ENCODE data around the gene VPS37C. TPM values are rescaled to one million over a fixed set of nuclear protein-coding genes. Genes with fewer than 3 reads are reported as not detected.

Gene VPS37C
- total RNA-seq, 1 experiment from 2014 or later: 19.0 TPM

DNA sequence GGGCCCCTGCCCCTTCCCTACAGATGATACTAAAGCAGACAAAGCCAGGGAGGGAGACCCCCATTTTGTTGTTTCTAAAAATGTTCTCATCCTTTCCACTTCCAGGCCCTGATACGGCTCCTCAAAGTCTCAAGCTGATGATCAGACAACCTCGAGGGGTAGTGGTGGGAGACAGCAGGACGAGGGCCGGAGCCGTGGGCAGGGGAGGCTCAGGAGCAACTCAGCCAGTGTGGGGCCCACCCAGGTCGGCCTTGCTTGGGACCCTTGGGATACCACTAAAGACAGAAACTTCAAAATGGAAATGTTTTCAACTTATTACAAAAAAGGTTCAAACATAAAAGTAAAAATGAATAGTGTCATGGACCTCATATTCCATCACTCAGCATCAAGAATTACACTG, 15.2 kb upstream of the VPS37C start:
- no peak overlapping the region for H2BK5ac ChIP-seq (ENCODE audit: insufficient read length, low read length)
- no peak overlapping the region for H3K4ac ChIP-seq (ENCODE audit: low read depth, low read length)
- H3K18ac ChIP-seq (ENCODE audit: insufficient read length, low read depth, low read length): no peak overlapping the region
- no peak overlapping the region for H3T11ph ChIP-seq (ENCODE audit: low read length)
- H3K23ac ChIP-seq (ENCODE audit: insufficient read length, low read depth, low read length): no peak overlapping the region
- H3K4me1 ChIP-seq (ENCODE audit: insufficient read depth, low read length): no peaks in the 10 kb centered on the region
- TF ChIP-seq, protein P1, sequence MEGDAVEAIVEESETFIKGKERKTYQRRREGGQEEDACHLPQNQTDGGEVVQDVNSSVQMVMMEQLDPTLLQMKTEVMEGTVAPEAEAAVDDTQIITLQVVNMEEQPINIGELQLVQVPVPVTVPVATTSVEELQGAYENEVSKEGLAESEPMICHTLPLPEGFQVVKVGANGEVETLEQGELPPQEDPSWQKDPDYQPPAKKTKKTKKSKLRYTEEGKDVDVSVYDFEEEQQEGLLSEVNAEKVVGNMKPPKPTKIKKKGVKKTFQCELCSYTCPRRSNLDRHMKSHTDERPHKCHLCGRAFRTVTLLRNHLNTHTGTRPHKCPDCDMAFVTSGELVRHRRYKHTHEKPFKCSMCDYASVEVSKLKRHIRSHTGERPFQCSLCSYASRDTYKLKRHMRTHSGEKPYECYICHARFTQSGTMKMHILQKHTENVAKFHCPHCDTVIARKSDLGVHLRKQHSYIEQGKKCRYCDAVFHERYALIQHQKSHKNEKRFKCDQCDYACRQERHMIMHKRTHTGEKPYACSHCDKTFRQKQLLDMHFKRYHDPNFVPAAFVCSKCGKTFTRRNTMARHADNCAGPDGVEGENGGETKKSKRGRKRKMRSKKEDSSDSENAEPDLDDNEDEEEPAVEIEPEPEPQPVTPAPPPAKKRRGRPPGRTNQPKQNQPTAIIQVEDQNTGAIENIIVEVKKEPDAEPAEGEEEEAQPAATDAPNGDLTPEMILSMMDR (conservative IDR thresholded peaks at IDR 0.05): no peak
- H3K79me2 ChIP-seq (ENCODE audit: insufficient read depth, low read length): no peaks in the 10 kb centered on the region
- H3K9me3 Mint-ChIP-seq: peaks cover 2 to 4% of the 10 kb centered on the region in 2 experiments; a peak in 2 of 5 replicates
- H3K27ac ChIP-seq (ENCODE audit: insufficient read length, low read depth, low read length): no peak overlapping the region
- no peak overlapping the region for H3K9ac ChIP-seq (ENCODE audit: extremely low read depth, insufficient read length, low read length)
- H3K79me1 ChIP-seq (ENCODE audit: insufficient read depth, low read depth, low read length, poor library complexity, severe bottlenecking): no peaks in the 10 kb centered on the region
- WGBS (ENCODE audit: extremely low coverage, insufficient read length, low lambda C conversion rate): no CpG with 5 or more reads among the region's 6 CpGs
- peaks cover 32% of the 10 kb centered on the region for H3K27me3 Mint-ChIP-seq (ENCODE audit: low read depth)
- no peak for DNase-seq
- H3K14ac ChIP-seq (ENCODE audit: insufficient read depth, low read length): no peak overlapping the region
- no peaks in the 10 kb centered on the region for H4K20me1 ChIP-seq (ENCODE audit: control insufficient read depth, insufficient read depth, insufficient read length)
- no peak overlapping the region for H2AFZ ChIP-seq (ENCODE audit: low read length)
- H2BK120ac ChIP-seq (ENCODE audit: low read depth, low read length, poor library complexity, severe bottlenecking): no peak overlapping the region
- H3K4me3 Mint-ChIP-seq: no peak overlapping the region
- no peaks in the 10 kb centered on the region for H3K27me3 ChIP-seq (ENCODE audit: insufficient read depth, low read length)
- no peaks in the 10 kb centered on the region for H3K23me2 ChIP-seq (ENCODE audit: insufficient read length, low read depth, low read length, poor library complexity, severe bottlenecking)
- no peak overlapping the region for H4K91ac ChIP-seq (ENCODE audit: insufficient read length, low read depth, low read length)
- H3K56ac ChIP-seq (ENCODE audit: insufficient read length, low read depth, low read length): no peak overlapping the region
- H3K4me2 ChIP-seq (ENCODE audit: insufficient read depth, insufficient read length, low read length): no peak overlapping the region
- H3K9me3 ChIP-seq (ENCODE audit: control insufficient read depth, low read depth, low read length): no peaks in the 10 kb centered on the region
- H3K4me1 Mint-ChIP-seq: no peaks in the 10 kb centered on the region
- no peak overlapping the region for H2BK12ac ChIP-seq (ENCODE audit: insufficient read length, low read depth, low read length)
- no peak overlapping the region for H4K8ac ChIP-seq (replicated peaks; ENCODE audit: insufficient read length, low read depth, low read length)
- no peak overlapping the region for H3K27ac Mint-ChIP-seq
- no peak overlapping the region for H2BK20ac ChIP-seq (ENCODE audit: low read depth, low read length, poor library complexity, severe bottlenecking)
- H3K36me3 Mint-ChIP-seq (ENCODE audit: insufficient read depth in 1 of 3, low read depth in 3 of 3): no peaks in the 10 kb centered on the region; a peak in 1 of 7 replicates
- no peak overlapping the region for H2AK5ac ChIP-seq (ENCODE audit: insufficient read length, low read length)
- H4K5ac ChIP-seq (ENCODE audit: insufficient read length, low read depth, low read length): no peak overlapping the region
- no peak overlapping the region for H2BK15ac ChIP-seq (ENCODE audit: low read depth, low read length)
